GM20431 (cell line): Measurements from ENCODE around the gene SNX8.

Experiments
- in situ Hi-C: fragments of 300-500 bp; cut with MseI, MboI; formaldehyde crosslinking; loops from one replicate; pipeline ENCODE4 v1.15.0; 2020; ENCODE audit warnings: low sequenced_read_pairs; ENCODE audit not compliant: unreplicated experiment

Gene SNX8

GRCh38 chr7:2314209-2314955 is at the start of gene SNX8:
Gene SNX8, minus strand, starts transcription at chr7:2314441. Its CDS starts 20 bp downstream, at chr7:2314421.
- in situ Hi-C loops, result no loop called here

DNA sequence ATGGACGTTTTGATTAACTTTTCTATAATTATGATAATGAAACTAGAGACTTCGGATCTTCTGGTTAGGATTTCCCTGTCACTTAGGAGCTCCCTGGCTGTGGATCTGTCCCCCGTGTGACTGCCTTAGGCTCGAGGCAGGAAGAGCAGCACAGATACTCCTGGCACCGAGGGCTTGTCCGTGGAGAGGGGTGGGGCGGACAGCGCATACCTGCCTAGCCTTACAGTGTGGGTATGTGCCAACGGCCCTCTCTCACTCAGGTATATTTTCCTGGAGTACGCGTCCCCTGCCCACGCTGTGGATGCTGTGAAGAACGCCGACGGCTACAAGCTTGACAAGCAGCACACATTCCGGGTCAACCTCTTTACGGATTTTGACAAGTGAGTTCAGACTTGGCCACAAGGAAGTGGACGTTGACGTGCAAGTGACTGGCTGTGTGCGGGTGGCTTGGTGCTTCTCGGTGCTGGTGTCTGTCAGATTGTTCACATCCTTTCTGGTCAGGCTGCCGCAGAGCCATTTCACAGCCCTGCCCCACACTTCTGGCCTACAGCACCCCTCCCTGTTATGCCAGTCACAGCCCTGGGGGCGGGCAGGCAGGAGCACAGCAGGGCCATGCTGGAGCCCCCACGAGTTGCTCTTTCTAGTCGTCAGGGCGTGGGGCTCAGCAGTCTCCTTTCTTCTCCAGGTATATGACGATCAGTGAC is 48.3 kb upstream of the SNX8 start:
- in situ Hi-C loops, result loop anchor here (25.0 kb wide), 1 partner anchor 800 kb away; the partner anchor contains the start of genes PSMG3 and TMEM184A

- in situ Hi-C loops, result loop anchor here (25.0 kb wide), 1 partner anchor 798 kb away; the partner anchor contains the start of genes PSMG3 and TMEM184A
Observed at GRCh38 chr7:2360796-2361195, 46.6 kb upstream of the SNX8 start.

DNA sequence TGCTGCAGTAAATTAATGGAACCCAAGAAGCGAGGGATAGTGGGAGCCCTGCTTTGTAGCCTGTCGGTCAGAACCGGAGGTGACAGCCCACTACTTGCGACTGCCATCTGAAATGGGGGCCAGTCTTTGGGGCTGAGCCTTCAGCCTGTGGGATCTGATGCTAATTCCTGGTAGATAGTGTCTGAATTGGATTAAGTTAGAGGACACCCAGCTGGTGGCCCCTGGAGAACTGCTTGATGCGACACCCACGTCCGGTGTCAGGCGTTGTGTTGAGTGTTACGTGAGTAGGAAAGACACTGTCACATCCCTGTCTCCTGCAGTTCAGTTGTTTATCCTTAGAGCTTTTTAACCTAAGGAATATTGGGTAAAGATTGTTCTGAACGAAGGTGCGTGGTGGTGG is 45.4 kb upstream of the SNX8 start:
- in situ Hi-C loops, result loop anchor here (25.0 kb wide), 1 partner anchor 797 kb away; the partner anchor contains the start of genes PSMG3 and TMEM184A

DNA sequence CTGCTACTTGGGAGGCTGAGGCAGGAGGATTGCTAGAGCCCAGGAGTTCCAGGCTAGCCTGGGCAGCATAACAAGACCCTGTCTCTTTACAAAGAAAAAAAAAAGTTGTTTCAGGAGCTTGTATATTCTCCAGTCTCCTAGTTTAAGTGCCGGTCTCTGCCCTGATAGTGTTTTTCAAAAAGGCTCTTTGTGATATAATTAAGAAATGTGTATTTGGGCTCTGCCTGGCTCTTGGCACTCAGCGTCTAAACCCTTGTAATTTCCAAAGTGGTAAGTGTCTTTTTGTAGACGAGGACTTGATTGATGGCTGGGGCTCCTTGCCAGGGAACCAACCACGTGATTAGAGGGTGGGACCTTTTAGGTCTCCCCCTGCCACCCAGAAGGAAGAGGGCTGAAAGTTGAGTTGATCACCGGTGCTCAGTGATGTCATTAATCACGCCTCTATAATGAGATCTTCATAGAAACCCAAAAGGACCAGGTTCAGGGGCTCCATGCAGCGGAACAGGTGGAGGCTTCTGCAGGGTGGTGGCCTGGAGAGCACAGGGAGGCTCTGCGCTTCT is 44.8 kb upstream of the SNX8 start:
- in situ Hi-C loops, result loop anchor here (25.0 kb wide), 1 partner anchor 797 kb away; the partner anchor contains the start of genes PSMG3 and TMEM184A

DNA sequence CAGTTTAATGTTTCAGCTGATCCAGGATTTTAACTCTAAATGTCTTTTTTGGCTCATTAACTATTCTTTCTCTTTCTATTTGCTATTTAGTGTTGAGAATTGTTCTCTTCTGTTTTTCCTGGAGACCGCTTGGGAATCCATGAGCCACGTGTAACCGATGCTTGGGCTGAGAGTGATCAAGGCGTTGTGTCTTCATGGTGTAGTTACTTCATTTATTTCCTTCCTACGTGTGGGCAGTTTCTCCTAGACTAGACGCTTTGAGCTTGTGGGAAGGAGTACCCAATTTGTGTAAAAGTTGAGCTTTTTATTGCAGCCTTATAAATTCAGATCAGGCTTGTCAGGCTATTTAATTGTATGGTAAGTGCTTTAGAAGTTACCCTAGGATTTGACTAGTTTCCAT is 43.3 kb upstream of the SNX8 start:
- in situ Hi-C loops, result loop anchor here (25.0 kb wide), 1 partner anchor 795 kb away; the partner anchor contains the start of genes PSMG3 and TMEM184A

DNA sequence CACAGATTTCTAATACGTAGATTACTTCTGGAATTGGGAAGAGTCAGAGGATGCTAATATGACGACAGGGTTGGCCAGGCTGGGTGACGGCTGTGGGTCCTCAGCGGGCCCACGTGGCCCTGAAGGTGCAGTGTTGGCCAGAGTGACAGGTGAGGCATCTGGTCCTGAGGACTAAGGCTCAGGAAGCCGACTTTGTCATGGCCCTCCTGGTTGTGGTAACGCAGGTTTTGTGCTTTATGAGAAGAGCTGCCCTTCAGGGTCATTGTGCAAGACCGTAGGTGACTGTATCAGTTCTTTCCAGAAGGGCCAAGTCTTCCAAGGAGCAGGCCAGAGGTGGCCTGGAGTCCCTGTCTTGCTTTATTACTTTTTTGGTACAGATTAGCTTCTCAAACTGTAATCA is 42.9 kb upstream of the SNX8 start:
- in situ Hi-C loops, result loop anchor here (25.0 kb wide), 1 partner anchor 795 kb away; the partner anchor contains the start of genes PSMG3 and TMEM184A

DNA sequence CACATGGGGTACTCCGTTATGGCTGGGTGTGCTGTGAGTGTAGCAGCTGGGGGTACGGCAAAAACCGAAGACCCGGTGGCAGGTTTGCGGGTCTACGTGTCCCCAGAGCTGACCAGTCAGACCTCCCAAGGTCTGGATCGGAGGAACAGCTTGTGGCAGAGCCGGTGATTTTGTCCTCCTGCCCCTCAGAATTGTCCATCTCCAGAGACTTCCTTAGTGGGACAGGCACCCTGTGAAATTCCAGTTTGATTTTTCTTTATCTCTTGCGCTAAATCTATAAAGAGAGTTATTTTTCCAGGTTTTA is 41.4 kb upstream of the SNX8 start:
- in situ Hi-C loops, result loop anchor here (25.0 kb wide), 1 partner anchor 793 kb away; the partner anchor contains the start of genes PSMG3 and TMEM184A

GRCh38 chr7:2354939-2355704 is 40.9 kb upstream of the SNX8 start:
- in situ Hi-C loops, result loop anchor here (25.0 kb wide), 1 partner anchor 793 kb away; the partner anchor contains the start of genes PSMG3 and TMEM184A

- in situ Hi-C loops, result loop anchor here (25.0 kb wide), 1 partner anchor 792 kb away; the partner anchor contains the start of genes PSMG3 and TMEM184A
Observed at GRCh38 chr7:2354186-2354938, 40.1 kb upstream of the SNX8 start, which contains the start of gene EIF3B. Gene EIF3B, plus strand, starts transcription at chr7:2354827. Its CDS starts 95 bp downstream, at chr7:2354922.

- in situ Hi-C loops, result loop anchor here (25.0 kb wide), 1 partner anchor 792 kb away; the partner anchor contains the start of genes PSMG3 and TMEM184A
Observed at GRCh38 chr7:2353936-2354185, 39.6 kb upstream of the SNX8 start.

DNA sequence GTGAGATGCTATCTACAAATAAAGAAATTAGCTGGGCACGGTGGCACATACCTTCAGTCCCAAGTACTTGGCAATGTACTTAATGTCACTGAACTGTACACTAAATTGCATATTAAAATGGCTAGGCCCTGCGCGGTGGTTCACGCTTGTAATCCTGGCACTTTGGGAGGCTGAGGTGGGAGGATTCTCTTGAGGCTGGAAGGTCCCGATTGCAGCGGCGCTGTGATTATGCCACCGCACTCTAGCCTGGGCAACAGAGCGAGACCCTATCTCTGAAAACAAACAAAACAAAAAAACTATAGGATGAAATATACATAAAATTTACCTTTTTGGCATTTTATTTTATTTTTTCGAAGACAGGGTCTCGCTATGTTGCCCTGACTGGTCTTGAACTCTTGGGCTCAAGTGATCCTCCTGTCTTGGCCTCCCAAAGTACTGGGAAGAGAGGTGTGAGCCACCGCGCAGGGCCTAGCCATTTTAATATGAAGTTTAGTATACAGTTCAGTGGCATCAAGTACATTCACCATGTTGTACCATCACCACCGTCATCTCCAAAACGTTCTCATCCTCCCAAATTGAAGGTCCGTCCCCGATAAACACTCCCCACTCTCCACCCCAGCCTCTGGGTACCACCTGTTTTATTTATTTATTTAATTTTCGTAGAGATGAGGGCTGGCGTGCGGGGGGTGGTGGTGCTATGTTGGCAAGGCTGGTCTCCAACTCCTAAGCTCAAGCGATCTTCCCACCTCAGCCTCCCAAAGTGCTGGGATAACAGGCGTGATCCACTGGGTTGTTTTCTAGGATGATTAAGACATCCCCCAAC is 39.1 kb upstream of the SNX8 start:
- in situ Hi-C loops, result loop anchor here (25.0 kb wide), 1 partner anchor 791 kb away; the partner anchor contains the start of genes PSMG3 and TMEM184A

DNA sequence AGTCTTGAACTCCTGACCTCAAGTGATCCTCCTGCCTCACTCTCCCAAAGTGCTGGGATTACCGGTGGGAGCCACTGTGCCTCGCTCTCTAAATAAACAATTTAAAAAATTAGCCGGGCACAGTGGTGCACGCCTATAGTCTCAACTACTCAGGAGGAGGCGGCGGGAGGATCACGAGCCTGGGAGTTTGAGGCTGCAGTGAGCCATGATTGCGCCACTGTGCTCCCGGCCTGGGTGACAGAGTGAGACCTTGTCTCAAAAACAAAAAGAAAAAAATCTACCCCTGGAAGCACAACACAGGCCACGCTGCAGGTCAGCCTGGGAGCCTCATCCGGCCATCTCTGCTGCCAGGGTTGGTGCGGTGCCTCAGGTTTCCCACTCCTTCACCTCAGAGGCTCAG is 36.6 kb upstream of the SNX8 start:
- in situ Hi-C loops, result loop anchor here (25.0 kb wide), 1 partner anchor 789 kb away; the partner anchor contains the start of genes PSMG3 and TMEM184A

DNA sequence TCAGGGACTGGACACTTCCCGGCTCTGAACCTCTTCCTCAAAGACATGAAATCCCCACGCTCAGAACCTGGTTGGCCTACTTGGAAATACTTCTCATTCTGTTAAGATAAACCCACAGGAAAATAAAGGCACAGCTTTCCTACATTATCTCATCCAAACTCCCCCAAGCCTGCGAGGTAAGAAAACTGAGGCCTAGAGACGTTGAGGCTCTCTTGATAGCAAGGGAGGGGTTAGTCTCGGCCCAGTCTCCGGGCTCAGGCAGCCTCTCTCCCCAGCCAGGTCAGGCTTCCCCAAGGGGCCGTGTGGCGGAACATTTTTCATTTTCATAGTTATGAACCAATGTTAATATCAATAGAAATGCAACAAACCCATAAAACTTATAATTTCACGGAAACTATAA is 35.8 kb upstream of the SNX8 start:
- in situ Hi-C loops, result loop anchor here (25.0 kb wide), 1 partner anchor 788 kb away; the partner anchor contains the start of genes PSMG3 and TMEM184A

DNA sequence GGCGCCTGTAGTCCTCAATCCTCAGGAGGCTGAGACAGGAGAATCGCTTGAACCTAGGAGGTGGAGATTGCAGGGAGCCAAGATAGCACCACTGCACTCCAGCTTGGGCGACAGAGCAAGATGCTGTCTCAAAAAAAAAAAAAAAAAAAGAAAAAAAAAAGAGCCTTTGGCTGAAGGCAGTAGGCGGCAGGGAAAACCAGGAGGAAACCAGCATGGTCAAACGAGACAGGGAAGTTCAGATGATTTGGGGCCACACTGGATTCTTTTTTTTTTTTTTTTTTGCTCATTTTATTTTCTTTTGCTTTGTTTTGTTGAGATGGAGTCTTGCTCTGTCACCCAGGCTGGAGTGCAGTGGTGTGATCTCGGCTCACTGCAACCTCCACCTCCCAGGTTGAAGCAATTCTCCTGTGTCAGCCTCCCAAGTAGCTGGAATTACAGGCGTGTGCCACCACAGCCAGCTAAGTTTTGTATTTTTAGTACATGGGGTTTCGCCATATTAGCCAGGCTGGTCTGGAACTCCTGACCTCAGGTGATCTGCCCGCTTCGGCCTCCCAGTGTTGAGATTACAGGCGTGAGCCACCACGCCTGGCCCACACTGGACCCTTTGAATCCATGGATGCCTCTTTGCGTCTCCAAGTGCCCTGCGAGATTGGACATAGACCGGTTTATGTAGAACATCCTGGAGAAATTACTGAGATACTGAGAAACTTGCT is 33.3 kb upstream of the SNX8 start:
- in situ Hi-C loops, result loop anchor here (10.0 to 25.0 kb wide), 2 partner anchors 103 to 535 kb away; partner anchors contain the start of genes MRM2 and NUDT1

GRCh38 chr7:2336626-2337299 is 22.5 kb upstream of the SNX8 start:
- in situ Hi-C loops, result loop anchor here (25.0 kb wide), 1 partner anchor 524 kb away; no protein-coding TSS in a partner anchor
